Coronary artery (tissue), 2 donors: ENCODE measurements around the gene GCK.

Source experiments
- DNase-seq: peaks from one replicate; pipeline ENCODE4 v3.0.0-alpha.2; 2017; ENCODE audit warnings: low spot score
- H3K27ac ChIP-seq, 2 donors: fragments of 200-600 bp; sonication (generic); one replicate each; pipeline ENCODE4 v1.5.1; 2016 to 2019
- H3K4me3 ChIP-seq: fragments of 200-600 bp; sonication (generic); 2 replicates; pipeline ENCODE4 v1.5.1; 2016; ENCODE audit warnings: mild to moderate bottlenecking, moderate library complexity
- CTCF ChIP-seq: fragments of 200-600 bp; sonication (generic); IDR thresholded peaks from one replicate; pipeline ENCODE4 v1.5.1; 2019; ENCODE audit warnings: antibody characterized with exemption

Gene GCK

GRCh38 chr7:44123190-44124003 lies 65.8 kb downstream of the GCK start, which contains the start of gene POLD2:
TSS of gene POLD2 (minus strand) at chr7:44123548. CDS start at chr7:44122053, 1,495 bp downstream.
- H3K4me3 ChIP-seq = peak within 1 kb of the TSS; percentile 92
- TF ChIP-seq CTCF = no peak
- peak within 1 kb of the TSS; percentile 89 to 94 for H3K27ac ChIP-seq
- DNase-seq = peak; percentile 98

- H3K27ac ChIP-seq = peak overlapping the region; percentile 89 to 94
- no peak for TF ChIP-seq CTCF
- no peak for DNase-seq
- H3K4me3 ChIP-seq = peak overlapping the region; percentile 92
Observed at GRCh38 chr7:44122529-44122928, 66.7 kb downstream of the GCK start.

- H3K27ac ChIP-seq = peak overlapping the region; percentile 42 to 89
- DNase-seq = no peak
- no peak for TF ChIP-seq CTCF
- no peak overlapping the region for H3K4me3 ChIP-seq
Observed at GRCh38 chr7:44121761-44122420, 67.3 kb downstream of the GCK start.

GRCh38 chr7:44120395-44120794 lies 68.8 kb downstream of the GCK start:
- H3K4me3 ChIP-seq = no peak overlapping the region
- no peak for DNase-seq
- H3K27ac ChIP-seq = no peak overlapping the region
- no peak for TF ChIP-seq CTCF

GRCh38 chr7:44119829-44120380 lies 69.3 kb downstream of the GCK start:
- TF ChIP-seq CTCF = no peak
- no peak overlapping the region for H3K27ac ChIP-seq
- DNase-seq = no peak

GRCh38 chr7:44117801-44118429 lies 71.3 kb downstream of the GCK start:
- Histone ChIP-seq H3K4me3 (no peak overlapping the region), H3K27ac (peak overlapping the region in 1 of 2 donors; percentile 4)
- no peak for DNase-seq
- TF ChIP-seq CTCF = no peak

More at GRCh38 chr7:44119829-44120380, 69.3 kb downstream of the GCK start:
- no peak overlapping the region for H3K4me3 ChIP-seq
